Hepatocyte (in vitro differentiated cells): ENCODE results near the gene TNK2. TPM values are rescaled to one million over a fixed set of nuclear protein-coding genes. Genes with fewer than 3 reads are reported as not detected.

Source experiments
- DNase-seq: peaks from one replicate; pipeline ENCODE4 v3.0.0-alpha.2; 2016; ENCODE audit warnings: low spot score
- H2AFZ ChIP-seq: fragments of 200-600 bp; sonication (generic); 2 replicates; pipeline ENCODE4 v1.6.0; 2016; ENCODE audit warnings: antibody characterized with exemption, mild to moderate bottlenecking
- H3K27ac ChIP-seq: fragments of 200-600 bp; sonication (generic); 2 replicates; pipeline ENCODE4 v1.5.1; 2016; ENCODE audit warnings: mild to moderate bottlenecking
- H3K27me3 ChIP-seq: fragments of 200-600 bp; sonication (generic); 2 replicates; pipeline ENCODE4 v1.6.1; 2016
- H3K36me3 ChIP-seq: fragments of 200-600 bp; sonication (generic); replicated peaks from 2 replicates; pipeline ENCODE4 v1.5.1; 2016; ENCODE audit warnings: low read depth; ENCODE audit not compliant: insufficient read depth
- H3K4me1 ChIP-seq: fragments of 200-600 bp; sonication (generic); 2 replicates; pipeline ENCODE4 v1.5.1; 2016; ENCODE audit warnings: mild to moderate bottlenecking, moderate library complexity; ENCODE audit not compliant: insufficient read depth
- H3K4me2 ChIP-seq: fragments of 200-600 bp; sonication (generic); 2 replicates; pipeline ENCODE4 v1.6.0; 2016
- H3K4me3 ChIP-seq: fragments of 200-600 bp; sonication (generic); 2 replicates; pipeline ENCODE4 v1.5.1; 2016; ENCODE audit warnings: mild to moderate bottlenecking
- H3K79me2 ChIP-seq: fragments of 200-600 bp; sonication (generic); 2 replicates; pipeline ENCODE4 v1.6.0; 2017; ENCODE audit warnings: mild to moderate bottlenecking
- H3K9me2 ChIP-seq: fragments of 200-600 bp; sonication (generic); replicated peaks from 2 replicates; pipeline ENCODE4 v1.6.0; 2017; ENCODE audit warnings: mild to moderate bottlenecking; ENCODE audit not compliant: insufficient read depth
- H3K9me3 ChIP-seq: fragments of 200-600 bp; sonication (generic); 2 replicates; pipeline ENCODE4 v1.5.1; 2016; ENCODE audit warnings: low read depth, mild to moderate bottlenecking
- H4K20me1 ChIP-seq: fragments of 200-600 bp; sonication (generic); 2 replicates; pipeline ENCODE4 v1.6.0; 2016; ENCODE audit warnings: mild to moderate bottlenecking; ENCODE audit not compliant: insufficient read depth, poor library complexity, severe bottlenecking
- EZH2 ChIP-seq: fragments of 200-600 bp; sonication (generic); IDR thresholded peaks from 2 replicates; pipeline ENCODE4 v1.6.1; 2016; ENCODE audit warnings: antibody characterized with exemption, mild to moderate bottlenecking, borderline replicate concordance
- EZH2phosphoT487 ChIP-seq: fragments of 200-600 bp; sonication (generic); IDR thresholded peaks from one replicate; pipeline ENCODE4 v1.6.1; 2018; ENCODE audit warnings: antibody characterized with exemption, mild to moderate bottlenecking, low read depth, moderate library complexity; ENCODE audit not compliant: unreplicated experiment, severe bottlenecking
- WGBS: methylation state at CpG from one replicate; pipeline ENCODE4 v1.1.6; 2016; ENCODE audit warnings: low lambda C conversion rate; ENCODE audit errors: missing lambda C conversion rate; 5-methylcytosine and 5-hydroxymethylcytosine counted together
- polyA plus RNA-seq: library from polyadenylated mRNA; unstranded; fragments of >200 nt; fragmentation: Nextera tagmentation; extraction: Ambion mirVana; gene quantifications from 2 replicates; pipeline ENCODE4 v1.2.1, GENCODE V29; 2016
- total RNA-seq: library from RNA; depleted of rRNA; stranded (reverse); fragments of >200 nt; gene quantifications from 2 replicates; pipeline ENCODE4 v1.2.3, GENCODE V29; 2014
- TF ChIP-seq, protein P1 (sequence below): fragments of 200-600 bp; sonication (generic); IDR thresholded peaks from 2 replicates; pipeline ENCODE4 v1.5.1; 2016; ENCODE audit warnings: antibody characterized with exemption, mild to moderate bottlenecking; ENCODE audit not compliant: poor library complexity

TNK2 gene
- total and polyA plus RNA-seq, 2 experiments from 2014 or later, result 5.9 to 11.6 TPM

DNA sequence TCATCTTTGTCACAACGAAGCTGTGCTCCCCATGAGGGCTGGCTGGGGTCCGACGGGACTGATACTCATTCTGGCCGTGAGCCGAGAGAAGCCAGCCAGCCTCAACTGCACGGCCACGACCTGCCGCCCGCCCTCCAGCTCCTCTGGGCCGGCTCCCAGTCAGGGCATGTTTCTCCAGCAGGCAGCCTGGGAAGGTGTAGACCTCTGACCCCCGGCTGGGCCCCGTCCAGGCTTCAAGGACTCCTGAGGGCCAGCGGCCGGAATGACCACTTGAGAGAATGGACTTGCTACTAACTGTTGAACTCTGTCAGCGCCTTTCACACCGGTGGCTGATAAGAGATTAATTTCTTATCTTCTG lies 78.5 kb downstream of the TNK2 start:
- no peaks in the 10 kb centered on the region for H3K79me2 ChIP-seq
- no peak overlapping the region for H3K27ac ChIP-seq
- no peak overlapping the region for H3K4me3 ChIP-seq
- no peaks in the 10 kb centered on the region for H3K9me2 ChIP-seq
- DNase-seq, result no peak
- 76% methylated on average over 14 of the region's 16 CpGs for WGBS
- H3K36me3 ChIP-seq, result no peaks in the 10 kb centered on the region
- H3K9me3 ChIP-seq, result no peaks in the 10 kb centered on the region
- H3K4me1 ChIP-seq, result no peaks in the 10 kb centered on the region
- H3K27me3 ChIP-seq, result no peaks in the 10 kb centered on the region
- H2AFZ ChIP-seq, result no peak overlapping the region
- no peak overlapping the region for H3K4me2 ChIP-seq
- TF ChIP-seq, protein P1, sequence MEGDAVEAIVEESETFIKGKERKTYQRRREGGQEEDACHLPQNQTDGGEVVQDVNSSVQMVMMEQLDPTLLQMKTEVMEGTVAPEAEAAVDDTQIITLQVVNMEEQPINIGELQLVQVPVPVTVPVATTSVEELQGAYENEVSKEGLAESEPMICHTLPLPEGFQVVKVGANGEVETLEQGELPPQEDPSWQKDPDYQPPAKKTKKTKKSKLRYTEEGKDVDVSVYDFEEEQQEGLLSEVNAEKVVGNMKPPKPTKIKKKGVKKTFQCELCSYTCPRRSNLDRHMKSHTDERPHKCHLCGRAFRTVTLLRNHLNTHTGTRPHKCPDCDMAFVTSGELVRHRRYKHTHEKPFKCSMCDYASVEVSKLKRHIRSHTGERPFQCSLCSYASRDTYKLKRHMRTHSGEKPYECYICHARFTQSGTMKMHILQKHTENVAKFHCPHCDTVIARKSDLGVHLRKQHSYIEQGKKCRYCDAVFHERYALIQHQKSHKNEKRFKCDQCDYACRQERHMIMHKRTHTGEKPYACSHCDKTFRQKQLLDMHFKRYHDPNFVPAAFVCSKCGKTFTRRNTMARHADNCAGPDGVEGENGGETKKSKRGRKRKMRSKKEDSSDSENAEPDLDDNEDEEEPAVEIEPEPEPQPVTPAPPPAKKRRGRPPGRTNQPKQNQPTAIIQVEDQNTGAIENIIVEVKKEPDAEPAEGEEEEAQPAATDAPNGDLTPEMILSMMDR, result no peak
- no peak for TF ChIP-seq EZH2phosphoT487
- TF ChIP-seq EZH2, result no peak
- no peaks in the 10 kb centered on the region for H4K20me1 ChIP-seq

DNA sequence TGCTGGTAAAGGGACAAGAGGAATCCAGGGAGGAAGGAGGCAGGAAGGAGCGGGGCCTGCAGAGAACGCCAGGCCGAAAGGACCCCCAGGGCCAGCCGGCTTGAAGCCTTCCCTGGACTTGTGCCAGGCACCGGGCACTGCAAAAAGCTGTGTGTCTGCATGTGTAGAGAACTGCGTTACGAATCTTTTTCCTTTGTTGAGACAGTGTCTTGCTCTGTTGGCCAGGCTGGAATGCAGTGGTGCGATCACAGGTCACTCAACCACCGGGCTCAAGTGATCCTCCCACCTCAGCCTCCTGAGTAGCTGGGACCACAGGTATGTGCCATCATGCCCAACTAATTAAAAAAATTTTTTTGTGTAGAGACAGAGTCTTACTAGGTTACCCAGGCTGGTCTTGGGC lies 79.6 kb downstream of the TNK2 start:
- Histone ChIP-seq H3K9me3 (no peaks in the 10 kb centered on the region), H3K27me3 (no peaks in the 10 kb centered on the region), H3K36me3 (no peaks in the 10 kb centered on the region), H3K9me2 (no peaks in the 10 kb centered on the region), H3K79me2 (no peaks in the 10 kb centered on the region), H3K4me3 (no peak overlapping the region), H2AFZ (no peak overlapping the region), H4K20me1 (no peaks in the 10 kb centered on the region), H3K4me2 (no peak overlapping the region), H3K4me1 (no peaks in the 10 kb centered on the region), H3K27ac (no peak overlapping the region)
- no peak for DNase-seq
- WGBS, result 85% methylated on average over 9 of the region's 9 CpGs
- TF ChIP-seq, protein P1, result no peak
- no peak for TF ChIP-seq EZH2phosphoT487
- no peak for TF ChIP-seq EZH2

- Histone ChIP-seq H3K4me1 (no peaks in the 10 kb centered on the region), H4K20me1 (no peaks in the 10 kb centered on the region), H3K4me2 (no peak overlapping the region), H3K36me3 (no peaks in the 10 kb centered on the region), H3K9me3 (no peaks in the 10 kb centered on the region), H2AFZ (no peak overlapping the region), H3K9me2 (no peaks in the 10 kb centered on the region), H3K4me3 (no peak overlapping the region), H3K27ac (no peak overlapping the region), H3K79me2 (no peaks in the 10 kb centered on the region), H3K27me3 (no peaks in the 10 kb centered on the region)
- 96% methylated on average over 47 of the region's 47 CpGs for WGBS
- TF ChIP-seq, protein P1, result no peak
- TF ChIP-seq EZH2, result no peak
- no peak for TF ChIP-seq EZH2phosphoT487
- no peak for DNase-seq
Measured at GRCh38 chr3:195825857-195826804, 82.2 kb downstream of the TNK2 start.
